ENCODE data around the gene RPP25L.
A peak's percentile ranks its signal among the peaks of the same experiment; 100 is the strongest.

Gene RPP25L

DNA sequence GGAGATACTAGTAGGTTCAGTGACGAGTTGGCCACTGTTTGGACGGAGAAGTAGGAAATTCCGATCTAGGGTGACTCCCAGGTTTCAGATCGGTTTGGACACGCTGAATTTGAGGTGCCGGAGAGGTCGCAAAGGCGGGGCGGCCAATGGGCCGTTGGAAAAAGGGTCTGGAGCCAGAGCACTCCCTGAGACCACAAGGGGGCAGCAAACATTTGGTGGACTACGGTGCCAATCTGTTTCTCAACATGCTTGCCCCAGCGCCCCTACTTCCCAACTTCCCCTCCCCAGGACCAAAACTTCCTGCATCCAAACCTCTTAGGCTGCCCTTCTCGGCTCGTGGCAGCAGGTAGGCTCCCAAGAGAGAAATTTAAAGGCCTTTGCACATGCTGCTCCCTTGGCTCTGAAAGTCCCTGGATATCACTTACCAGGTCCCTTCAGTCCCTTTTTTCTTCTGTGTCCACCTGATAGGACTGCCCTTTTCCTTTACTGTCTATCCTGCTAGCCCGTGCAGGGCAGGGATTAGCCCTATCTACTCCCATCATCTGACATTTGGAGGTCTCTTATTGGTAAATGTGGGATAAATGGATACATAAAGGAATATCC is 992 bp upstream of the RPP25L start:
- peak; percentile 78 for DNase-seq (ENCODE audit: low spot score)

DNA sequence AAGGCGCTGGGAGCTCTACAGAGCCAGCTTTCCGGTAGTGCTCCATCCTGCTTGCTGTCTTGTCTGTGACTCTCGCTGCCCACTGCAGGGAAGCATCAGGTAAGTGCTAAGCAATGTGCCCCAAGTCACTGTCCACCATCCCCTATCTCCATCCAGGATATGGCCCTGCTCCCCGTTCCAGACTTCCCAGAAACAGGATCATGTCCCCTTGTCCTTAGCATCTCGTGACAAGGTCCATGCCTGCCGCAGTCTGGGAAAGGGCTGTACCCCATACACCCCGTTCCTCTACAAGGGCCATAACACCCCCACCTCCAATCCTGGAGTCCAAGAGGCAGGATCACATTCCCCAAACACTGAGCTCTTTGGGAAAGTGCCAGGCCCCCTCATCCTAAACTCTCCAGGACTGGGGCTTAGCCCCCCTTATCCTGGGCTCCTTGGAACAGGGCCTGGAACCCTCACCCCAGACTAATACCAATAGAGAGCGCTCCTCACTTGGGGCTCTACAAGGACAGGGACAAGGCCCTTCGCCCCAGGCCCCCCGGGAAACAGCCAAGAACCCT is 566 bp downstream of the RPP25L start:
- no peak for DNase-seq (ENCODE audit: low spot score)

DNA sequence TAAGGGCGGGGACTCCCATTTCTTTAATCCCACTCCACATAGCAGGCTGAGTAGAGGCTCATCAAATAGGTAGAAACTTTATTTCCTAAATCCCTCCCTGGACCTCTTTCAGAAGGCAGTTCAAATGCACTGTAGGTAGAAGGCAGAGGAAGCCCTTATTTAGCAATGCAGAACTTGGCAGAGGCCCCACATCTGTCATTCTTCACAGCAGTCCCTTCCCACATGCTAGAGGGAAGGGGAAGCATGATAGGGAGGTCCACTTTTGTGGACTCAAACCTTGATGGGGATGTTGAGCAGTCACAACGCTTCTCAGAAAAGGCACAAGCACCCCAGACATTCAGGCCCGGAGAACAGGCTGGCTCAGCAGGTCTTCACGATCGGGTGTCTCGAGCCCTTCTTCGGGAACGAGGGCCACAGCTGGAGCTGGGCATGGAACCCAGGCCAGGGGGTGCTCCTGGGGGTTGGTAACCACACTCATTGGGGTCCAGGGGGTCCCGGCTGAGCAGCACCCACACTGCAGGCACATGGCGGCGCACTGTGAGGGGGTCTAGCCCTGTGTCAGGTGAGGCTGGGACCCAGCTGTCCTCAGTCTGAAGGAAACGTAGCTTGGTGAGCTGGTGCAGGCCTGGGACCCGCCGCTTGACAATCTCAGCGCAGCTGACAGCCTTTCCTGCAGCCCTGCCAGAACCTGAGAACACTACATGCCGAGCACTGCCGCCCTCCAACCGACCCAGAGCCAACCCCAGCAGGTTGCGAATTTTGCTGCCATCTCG is 1.3 kb downstream of the RPP25L start:
- no peak for DNase-seq (ENCODE audit: low spot score)

DNA sequence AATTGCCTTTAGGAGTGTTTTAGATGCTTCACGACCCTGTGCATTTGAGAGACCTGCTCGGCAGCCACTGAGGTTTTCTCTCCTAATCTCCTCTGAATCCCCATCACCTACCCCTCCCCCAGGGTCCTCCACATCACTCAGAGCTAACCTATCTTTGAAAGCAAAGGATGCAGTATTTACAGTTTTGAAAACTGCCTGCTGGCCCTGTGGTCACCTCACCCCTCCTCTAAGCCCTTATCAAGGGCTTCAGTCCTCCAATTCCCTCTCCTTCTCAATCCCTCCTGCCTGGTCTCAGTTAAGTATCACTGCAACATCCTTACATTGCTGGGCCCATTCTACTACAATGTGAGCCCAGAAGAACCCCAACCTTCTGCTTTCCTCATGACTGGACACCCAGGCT is 4.6 kb downstream of the RPP25L start:
- no peak for DNase-seq (ENCODE audit: low spot score)

DNA sequence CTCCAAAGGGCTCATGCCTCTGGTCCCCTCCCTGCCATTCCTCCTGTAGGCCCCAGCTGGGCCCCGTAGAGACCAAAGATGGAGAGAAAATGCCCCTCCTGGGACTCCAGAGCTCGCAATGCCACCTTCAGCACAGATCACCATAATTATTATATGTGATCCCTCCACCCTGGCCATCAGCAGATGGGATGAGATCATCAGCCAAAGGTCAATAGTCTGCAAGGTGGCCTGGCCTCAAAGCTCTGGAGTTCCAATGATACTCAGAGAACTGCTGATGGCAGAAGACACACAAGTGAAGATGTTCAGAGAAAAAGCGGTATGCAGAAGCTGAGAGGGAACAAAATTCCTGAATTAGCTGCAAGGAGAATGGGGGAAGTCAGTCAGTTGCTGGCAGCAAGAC is 5.0 kb downstream of the RPP25L start:
- DNase-seq (ENCODE audit: low spot score) = no peak

DNA sequence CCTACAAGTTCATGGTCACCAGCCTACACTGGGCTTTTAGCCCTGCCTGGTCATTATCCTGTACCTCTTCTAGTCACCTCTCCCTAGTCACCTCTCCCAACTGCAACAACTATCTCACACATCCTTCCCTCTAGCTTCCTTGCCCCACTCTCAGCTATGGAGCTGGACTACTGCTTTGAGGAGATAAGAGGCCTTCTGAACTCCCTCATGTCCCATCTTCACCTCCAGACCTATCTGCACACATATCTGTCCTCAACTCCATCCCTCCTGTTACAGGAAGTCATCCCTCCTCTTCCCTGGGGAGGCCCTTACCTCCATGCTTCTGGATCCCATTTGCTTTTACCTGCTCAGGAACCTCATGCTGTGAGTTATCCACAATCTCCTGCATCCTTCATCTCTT is 5.7 kb downstream of the RPP25L start:
- no peak for DNase-seq (ENCODE audit: low spot score)

DNA sequence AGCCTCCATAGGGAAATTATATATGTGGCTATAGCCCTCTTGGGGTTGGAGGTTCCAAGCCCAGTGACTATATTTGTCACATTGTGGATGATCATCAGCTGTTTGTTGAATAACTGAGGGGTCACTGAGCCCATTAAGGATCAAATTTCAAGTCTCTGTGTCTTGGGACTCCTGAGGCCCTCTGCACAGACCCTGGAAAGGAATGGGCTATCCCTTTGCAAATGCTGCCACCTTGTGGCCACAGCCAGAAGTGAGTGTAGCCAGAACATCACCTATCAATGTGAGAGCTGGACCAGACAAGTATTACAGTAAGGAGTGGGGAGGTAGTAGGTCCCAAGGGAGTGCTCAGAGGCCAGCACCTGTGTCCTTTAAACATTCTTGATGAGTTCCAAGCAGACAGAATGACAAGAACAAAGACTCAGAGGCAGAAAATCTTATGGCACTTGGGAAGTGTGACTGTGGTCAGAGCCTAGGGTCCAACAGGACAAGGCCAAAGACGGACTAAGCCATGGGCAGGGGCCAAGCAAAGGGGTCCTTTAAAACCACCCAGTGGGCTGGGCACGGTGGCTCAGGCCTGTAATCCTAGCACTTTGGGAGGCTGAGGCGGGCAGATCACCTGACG is 8.2 kb downstream of the RPP25L start:
- peak; percentile 88 for DNase-seq (ENCODE audit: low spot score)

DNA sequence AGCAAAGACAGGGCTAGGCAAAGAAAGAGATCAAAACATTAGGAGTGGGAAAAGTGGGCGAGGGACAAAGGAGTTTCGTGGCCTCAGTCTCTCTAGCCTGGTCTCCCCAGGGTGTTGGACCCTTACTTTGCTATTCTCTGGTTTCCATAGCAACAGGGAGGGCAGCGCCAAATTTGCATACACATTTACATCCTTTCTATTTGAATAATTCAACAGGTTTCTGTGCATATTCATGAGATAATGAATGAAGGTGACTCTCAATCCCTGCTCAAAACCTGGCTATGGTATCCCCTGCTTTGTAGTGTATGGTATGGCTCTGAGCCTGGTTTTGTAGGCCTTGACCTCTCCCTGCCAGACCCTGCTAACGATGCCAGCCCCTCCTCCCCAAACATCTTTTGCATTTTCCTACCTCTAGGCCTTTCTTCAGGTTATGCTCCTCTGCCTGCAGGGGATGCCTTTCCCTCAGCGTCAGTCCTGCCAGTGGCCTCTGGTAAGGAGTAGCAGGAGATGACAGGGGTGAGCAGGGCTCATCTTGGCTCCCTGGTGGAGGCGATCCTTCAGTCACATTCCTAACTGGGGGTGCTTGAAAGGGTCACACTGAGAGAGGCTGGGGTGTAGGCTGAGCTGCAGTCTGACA is 9.8 kb downstream of the RPP25L start:
- no peak for DNase-seq (ENCODE audit: low spot score)

DNA sequence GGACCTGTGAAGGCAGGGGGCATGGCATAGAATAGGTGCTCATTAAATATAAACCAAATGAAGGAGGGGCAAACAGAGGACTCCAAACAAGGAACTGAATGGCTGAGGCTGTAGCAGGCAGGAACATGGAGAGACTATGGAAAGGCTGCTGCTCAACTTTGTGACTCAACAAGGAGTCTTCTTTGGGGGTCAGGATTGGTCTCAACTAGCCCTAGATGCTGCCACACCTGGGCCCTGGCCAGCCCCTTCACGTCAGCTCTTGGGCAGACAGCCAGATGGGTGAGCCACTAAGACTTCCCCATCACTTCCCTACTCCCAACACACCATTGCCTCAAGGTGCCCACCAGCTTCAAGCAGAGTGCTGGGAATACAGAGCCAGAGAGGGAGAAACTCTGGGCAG is 11.0 kb downstream of the RPP25L start:
- DNase-seq (ENCODE audit: low spot score) = no peak

DNA sequence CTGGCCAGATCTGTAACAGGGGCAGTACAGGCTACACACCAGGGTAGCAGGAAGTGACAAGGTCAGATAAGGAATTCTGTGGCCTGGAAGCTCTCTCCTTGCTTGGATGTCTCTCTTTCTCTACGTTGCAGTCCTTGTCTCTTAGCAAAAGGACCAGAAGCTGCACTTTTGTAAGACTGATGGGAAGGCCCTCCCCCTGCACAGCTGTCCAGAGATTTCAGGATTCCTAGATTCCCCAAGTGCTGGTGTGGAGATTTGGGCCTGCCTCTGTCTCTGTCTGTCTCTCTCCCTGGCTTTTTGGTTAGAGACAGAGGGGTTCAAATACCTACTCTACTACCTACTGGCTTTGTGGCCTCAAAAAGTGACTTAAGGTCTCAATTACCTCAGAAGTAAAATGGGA is 12.4 kb downstream of the RPP25L start:
- DNase-seq (ENCODE audit: low spot score) = no peak

DNA sequence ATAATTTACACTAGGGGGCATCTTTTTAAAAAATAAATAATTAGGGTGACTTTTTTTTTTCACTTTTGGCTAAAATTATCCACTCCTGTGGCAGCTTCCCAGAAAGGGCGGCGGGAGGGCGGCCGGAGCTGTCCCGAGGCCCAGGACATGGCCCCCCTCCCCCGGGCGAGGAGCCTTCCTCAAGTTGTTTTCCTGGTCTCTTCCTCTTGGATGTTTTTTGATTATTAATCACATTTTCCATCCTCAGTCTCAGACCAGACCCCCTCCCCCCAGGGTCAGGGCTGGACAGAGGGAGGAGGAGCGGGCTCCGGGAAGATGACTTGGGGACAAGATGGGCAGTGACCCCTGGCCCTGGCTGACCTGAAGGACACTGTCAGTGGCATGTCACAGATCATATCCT is 17.7 kb downstream of the RPP25L start:
- no peak for DNase-seq (ENCODE audit: low spot score)

DNA sequence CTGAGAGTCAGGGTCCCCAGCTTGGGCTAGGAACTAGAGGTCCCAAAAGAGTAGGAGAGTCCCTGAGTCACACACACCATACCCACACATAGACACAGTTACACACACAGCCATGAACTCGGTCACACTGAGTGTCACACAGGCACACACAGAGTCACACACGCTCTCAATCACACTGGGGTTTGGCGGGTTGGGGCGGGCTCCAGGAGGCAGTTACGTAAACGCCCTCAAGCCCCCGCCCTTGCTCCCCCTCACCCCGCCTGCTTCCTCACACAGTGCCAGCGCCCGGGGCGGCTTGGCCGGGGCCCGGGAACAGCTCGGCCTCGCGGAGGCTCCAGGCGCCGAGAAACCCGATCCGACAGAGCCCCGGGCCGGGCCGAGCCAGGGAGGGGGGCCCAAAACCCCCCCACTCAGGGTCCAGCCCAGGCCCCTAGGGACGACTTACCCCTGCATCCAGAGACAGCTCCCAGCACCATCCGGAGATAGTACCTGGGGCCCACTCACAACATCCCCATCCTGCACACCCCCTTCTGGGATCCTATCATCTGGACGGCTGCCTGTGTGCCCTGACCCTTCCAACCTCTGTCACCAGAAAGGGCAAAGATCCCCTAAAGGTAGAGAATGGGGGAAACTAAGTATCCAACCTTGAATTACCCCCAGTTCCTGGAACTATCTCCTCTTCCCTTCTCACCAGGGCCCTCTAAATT is 18.8 kb downstream of the RPP25L start:
- no peak for DNase-seq (ENCODE audit: low spot score)

DNA sequence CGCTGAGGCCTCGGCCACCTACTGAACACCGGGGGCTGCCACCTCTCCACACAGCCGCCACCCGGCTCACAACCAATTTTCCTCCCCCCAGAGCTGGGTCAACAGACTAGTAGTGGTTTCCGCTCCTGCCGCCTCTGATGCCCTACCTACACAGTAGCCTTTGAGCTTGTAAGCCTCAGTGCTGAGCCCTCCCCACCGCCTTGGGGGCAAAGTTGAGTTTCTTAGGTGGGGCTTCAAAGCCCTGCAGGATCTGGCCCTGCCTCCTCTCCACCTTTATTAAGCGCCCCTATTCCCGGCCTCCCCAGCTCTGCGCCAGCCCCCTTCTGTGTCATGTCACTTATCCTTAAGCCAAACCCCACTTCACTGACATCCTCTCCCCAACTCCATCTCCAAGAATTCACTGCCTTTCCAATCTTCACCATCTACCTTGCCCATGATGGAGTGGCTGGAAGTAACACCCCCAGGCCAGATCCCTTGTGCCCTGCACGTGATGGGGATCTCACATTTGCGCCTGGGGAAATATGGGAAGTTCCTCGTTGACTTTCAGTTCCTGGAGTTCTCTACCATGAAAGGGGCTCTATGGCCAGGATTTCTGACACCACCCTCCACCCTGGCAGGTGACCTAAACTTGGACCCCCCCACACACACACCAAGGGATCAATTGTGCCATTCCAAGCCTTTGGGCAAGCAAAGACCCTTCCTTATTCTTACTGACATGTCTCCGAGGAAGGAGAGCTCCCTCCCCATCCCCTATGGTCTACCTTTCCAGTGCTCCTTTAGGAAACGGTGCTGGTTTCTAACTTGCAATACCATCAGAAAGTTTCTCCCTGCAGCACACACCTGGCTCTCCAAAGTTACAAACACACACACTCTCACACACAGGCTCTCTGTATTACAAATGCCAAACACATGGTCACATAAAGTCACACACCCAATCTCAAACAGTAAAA is 19.7 kb downstream of the RPP25L start:
- DNase-seq (ENCODE audit: low spot score) = no peak

DNA sequence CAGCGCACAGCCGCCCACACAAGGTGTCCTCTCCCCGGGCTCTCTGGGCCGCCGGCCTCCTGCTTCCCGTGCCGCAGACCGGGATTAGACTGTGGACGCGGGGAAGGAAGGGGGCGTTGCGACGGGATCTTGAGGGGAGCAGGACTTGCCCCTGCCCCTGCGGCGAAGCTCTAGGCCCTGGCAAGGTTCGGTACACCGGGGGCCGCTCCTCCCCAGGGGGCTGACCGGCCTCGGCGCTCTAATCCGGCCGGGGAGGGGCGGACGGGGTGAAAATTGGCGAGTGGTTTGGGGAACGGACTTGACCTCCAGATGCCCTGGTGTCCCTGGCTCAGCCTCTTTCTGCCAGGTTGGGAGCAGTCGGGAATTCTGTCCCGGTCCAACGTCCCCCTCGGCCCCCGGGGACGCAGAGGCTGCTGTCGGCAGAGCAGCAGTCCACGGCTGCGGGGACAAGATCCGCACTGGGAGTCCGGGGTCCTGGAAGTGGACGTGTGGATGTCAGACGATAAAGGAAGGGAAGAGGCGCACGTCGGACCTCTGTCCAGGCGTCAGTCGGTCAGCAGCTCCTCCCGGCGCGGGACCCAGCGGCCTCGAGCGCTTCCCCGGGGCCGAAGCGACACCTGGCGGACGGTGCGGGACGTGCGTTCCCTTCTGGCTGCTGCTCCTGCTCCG is 20.5 kb downstream of the RPP25L start:
- peak; percentile 75 for DNase-seq (ENCODE audit: low spot score)

DNA sequence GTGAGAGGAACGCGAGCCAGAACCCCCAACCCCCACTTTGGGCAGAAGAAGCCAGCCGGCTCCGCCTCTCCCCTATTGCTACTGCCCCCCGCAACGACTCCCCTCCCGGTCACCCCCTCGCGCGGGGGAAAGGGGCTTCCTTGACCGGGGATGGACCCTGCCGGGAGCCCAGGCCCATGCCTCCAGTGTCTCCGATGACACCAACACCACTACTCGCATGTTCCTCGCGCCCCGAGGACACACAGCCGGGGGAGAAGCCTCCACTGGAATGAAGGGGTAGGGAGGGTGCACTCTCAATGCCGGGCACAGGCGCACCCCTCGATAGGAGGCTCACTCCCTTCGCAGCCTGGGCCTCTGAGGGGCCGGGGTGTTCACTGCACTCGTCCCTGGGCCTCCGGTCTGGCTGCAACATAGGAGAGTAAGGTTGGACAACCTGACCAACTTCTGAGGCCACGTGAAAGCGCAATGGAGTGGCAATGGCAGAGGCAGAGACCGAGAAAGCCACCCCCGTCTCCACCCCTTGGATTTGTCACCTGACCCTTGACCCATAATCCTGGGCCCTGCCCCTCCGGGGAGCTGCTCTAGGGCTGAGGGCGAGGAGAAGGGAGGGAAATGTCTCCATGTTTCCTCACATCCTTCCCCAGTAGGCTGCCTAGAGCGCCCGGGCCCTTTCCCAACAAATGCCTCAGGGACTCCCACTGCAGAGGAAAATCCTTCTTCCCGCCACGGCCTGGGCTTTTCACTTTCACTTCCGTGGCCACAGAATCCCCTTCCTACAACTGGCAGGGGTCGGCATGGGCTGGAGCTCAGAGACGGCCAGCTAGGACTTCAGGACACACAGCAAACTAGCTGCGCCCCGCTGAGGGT is 21.3 kb downstream of the RPP25L start:
- DNase-seq (ENCODE audit: low spot score) = no peak

DNA sequence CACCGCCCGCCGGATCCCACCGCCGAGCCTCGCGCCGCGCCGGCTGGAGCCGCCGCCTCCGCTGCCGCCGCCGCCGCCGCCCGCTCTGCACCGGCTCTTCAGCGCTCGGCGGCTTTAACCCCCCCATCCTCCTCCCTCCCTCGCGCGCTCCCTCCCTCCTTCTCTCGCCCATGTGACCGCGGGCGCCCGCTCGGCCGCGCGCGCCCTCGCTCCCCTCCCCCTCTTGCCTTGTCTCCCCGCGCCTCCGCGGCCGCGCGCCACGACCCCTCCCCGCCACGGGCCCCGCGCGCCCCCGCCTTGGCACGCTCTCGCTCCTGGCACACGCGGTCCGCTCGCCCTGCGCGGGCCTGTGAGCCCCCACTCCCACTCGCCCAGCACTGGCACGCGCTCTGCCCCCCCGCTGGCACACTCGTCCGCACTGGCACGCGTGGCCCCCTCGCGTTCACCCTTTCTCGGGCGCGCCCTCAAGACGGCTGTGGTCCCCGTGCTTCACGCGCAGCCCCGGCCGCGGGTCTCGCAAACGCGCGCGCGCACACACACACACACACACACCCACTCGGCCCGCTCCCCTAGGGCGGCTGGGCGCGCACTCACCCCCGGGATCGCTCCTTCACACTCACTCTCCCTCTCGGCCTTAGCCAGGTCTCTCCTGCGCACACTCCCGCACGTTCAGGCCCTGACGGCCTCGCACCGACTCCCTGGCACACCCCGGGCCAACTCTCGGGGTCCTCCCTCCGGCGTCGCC is 22.1 kb downstream of the RPP25L start, which contains the start of gene CNTFR:
Gene CNTFR (minus strand): TSS at position 89 of the 745 bp plus-strand sequence. CDS start 20,743 bp downstream, outside the sequence.
- DNase-seq (ENCODE audit: low spot score) = peak; percentile 74

DNA sequence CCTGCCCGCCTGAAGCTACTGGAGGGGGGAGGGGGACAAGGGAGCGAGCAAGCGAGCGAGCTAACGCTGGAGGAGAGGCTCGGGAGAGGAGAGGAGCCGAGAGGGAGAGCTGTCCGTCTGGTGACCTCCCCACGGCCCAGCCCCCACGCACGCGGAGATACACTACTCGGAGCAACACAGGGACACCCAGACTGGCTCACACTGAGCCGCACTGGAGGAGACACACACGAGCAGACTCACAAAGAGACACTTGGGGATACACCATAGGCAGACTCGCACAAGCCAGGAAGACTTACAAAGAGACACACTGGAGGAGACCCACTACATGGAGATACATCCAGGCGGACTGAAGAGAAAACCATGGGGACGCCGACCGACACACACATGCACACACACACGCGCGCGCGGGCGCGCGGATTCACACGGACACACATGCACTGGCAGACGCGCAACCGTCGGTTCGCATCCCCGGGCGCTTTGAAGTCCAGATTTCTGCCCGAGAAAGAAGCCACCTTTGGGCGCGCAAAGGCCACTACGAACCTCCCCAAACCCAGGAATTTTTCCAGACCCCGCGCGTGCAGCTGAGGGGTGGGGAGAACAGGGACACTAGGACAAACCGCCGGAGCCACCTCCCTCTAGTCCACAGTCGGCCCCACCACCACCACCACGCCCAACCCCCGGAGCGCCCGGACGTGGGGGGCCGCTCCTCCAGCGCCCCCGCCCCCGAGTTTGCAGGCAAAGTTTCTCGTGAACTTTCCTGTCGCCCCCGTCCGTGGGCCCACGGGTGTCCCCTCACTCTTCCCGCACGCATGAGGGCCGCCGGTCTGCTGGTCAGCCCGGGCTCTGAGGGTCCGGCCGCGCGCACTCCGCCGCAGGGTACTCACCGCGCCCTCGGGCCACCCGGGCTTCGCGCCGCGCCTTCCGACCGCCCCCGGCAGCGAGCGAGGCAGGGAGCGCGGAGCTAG is 22.9 kb downstream of the RPP25L start:
- no peak for DNase-seq (ENCODE audit: low spot score)
